GM20000 (cell line): ENCODE results near the gene ANK2.
"Not testable (repeated sequence)": the region's sequence is repeated elsewhere in the genome, so short reads cannot be mapped to it uniquely, and the experiment has no call there.

ENCODE experiments used
- DNase-seq: peaks from one replicate; pipeline ENCODE4 v3.0.0; 2012; ENCODE audit warnings: low spot score
- TF ChIP-seq, protein P1 (sequence below): IDR thresholded peaks from 2 replicates; pipeline ENCODE4 v1.5.1; 2012; ENCODE audit warnings: mild to moderate bottlenecking, control low read depth; ENCODE audit errors: extremely low read depth, missing control alignments

ANK2 gene

DNA sequence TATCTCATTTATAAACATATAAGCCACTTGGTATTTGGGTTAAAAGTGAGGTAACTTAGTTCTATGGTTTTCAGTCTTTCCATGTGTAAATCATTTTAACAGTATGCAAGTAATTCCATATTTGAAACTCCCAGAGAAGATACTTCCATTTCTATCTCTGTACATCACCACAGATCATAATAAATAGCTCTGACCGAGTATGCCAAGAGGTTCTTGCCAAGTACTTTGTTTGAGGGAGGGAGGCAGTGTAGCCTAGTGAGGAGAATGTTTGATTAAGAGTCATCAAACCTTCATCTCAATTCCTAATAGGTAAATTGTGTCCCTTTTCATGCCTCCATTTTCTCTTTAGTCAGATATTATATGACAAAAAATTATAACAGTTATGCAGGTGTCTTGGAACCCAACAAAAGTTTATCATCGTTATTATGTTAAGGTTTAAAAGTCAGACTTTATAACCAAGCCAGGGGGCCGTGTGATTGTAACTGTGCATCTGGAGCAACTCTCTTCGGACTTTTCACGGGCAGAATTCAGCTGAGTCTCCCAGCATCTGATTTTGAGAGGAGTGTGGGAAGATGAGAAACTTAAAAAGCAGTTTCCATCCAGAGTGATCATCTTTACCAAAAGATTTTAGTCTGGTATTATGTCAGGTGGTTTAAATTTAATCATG lies 123.8 kb downstream of the ANK2 start:
- TF ChIP-seq, protein P1, sequence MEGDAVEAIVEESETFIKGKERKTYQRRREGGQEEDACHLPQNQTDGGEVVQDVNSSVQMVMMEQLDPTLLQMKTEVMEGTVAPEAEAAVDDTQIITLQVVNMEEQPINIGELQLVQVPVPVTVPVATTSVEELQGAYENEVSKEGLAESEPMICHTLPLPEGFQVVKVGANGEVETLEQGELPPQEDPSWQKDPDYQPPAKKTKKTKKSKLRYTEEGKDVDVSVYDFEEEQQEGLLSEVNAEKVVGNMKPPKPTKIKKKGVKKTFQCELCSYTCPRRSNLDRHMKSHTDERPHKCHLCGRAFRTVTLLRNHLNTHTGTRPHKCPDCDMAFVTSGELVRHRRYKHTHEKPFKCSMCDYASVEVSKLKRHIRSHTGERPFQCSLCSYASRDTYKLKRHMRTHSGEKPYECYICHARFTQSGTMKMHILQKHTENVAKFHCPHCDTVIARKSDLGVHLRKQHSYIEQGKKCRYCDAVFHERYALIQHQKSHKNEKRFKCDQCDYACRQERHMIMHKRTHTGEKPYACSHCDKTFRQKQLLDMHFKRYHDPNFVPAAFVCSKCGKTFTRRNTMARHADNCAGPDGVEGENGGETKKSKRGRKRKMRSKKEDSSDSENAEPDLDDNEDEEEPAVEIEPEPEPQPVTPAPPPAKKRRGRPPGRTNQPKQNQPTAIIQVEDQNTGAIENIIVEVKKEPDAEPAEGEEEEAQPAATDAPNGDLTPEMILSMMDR, result no peak
- no peak for DNase-seq

GRCh38 chr4:113173793-113174264 lies 124.4 kb downstream of the ANK2 start:
- TF ChIP-seq, protein P1, result no peak
- DNase-seq, result peak; percentile 17

DNA sequence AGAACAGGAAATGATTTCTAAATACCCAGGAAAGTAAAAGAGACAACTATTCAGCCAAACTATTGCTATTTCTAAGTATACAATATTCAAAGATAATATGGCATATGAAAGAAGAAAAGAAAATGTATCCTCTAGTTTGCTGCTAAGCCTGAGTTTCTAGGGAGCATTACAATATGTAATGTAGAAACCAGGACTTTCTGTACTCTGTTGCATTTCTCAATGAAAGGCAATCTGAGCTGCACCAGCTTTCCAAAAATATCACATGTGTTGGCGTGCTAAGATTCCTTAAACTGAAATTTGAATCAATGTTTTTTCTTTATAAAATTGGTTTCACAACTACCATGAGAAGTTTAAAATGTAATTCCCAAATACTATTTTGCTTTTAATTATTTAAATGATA lies 129.6 kb downstream of the ANK2 start:
- TF ChIP-seq, protein P1, result no peak
- no peak for DNase-seq

DNA sequence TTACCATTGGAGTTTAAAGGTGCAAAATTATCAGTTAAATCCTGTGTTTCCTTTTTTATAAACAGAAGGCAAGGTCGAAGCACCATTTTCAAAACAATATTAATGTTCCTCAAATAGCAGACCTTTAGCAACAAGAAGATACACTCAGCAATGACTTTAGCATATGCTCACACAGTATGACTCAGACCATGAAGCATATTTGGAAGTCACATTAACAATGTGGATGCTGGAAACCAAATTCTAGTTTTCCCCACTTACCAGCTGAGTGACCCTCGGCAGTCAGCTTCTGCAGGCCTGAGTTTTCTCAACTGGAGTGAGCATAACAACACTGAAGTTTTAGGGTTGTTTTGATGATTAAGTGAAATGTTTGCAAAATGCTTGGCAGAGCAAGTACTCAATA lies 130.5 kb downstream of the ANK2 start:
- no peak for DNase-seq
- TF ChIP-seq, protein P1, result no peak

DNA sequence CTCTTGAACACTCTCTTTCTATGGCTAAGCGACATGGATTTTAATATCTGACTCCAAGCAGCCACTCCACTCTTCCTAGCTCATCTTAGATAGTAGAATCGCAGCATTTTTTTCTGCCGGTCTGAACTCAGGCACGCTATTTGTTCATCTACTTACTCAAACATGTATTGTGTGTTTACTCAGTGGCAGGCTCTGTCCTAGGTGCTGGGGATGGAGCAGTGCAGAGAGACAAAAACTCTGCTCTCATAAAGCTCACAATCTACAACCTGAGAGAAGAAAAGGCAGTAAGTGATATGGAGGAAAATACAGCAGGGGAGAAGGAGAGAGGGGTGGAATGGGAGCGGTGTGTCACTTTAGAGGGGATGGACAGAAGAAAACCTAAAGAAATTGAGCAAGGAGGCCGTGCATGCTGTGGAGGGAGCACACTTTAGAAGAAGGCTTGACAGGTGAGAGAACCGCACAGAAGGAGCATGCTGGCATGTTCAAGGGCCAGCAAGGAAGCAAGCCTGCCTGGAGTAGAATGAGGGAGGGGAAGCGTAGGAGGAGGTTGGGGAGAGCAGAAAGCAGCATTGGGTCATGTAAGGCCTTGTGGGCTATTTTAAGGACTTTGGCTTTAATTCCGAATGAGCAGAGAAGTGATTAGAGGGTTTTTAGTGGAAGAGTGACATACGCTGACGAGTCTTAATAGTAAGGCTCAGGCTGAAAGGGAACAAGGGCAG lies 132.0 kb downstream of the ANK2 start:
- no peak for DNase-seq
- TF ChIP-seq, protein P1, result no peak

DNA sequence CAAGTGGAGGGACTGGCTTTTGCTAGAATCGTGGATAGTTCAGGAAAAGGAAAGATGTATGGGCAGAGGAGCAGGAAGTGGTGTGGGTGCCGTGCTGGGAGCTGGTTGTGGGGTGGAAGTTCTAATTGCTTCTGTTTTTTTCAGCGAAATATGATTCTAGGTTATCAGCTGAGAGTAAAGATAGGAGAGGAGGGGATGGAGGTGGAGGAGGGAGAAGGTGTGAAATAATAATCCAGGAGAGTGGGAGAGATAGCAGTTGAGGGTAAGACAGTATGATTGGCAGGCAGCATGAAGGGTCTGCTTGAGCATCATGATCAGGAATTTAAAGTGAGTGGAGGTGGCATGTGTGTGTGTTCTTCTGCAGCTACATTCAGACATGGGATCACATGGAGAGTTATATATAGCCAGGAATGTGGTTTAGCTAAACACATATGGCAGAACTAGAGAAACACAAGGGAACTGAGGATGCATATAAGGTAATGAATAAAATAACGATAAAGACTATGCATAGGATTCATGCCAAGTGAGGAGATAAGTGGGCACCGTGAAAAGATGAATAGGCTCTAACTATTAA lies 133.7 kb downstream of the ANK2 start:
- TF ChIP-seq, protein P1, result no peak
- DNase-seq, result no peak

DNA sequence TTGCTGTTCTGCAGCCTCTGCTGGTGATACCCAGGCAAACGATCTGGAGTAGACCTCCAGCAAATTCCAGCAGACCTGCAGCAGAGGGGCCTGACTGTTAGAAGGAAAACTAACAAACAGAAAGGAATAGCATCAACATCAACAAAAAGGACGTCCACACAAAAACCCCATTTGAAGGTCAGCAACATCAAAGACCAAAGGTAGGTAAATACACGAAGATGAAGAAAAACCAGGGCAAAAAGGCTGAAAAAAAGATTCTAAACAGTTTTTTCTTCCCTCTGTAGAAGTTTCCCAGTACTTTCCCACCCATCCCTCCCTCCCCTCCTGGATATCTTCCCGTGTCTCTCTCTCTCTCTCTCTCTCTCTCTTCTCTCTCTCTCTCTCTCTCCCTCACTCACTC lies 136.8 kb downstream of the ANK2 start:
- not testable (repeated sequence) for DNase-seq
